Measurements from ENCODE around the gene ZNF71. TPM values are rescaled to one million over a fixed set of nuclear protein-coding genes. Genes with fewer than 3 reads are reported as not detected.

The ZNF71 gene
- total RNA-seq, 1 donor from 2014 or later, result 15.8 TPM

- H3K4me1 Mint-ChIP-seq (ENCODE audit: unreplicated experiment), result no peaks in the 10 kb centered on the region
Observed at GRCh38 chr19:56619121-56619520, 24.0 kb downstream of the ZNF71 start.

GRCh38 chr19:56622374-56622773, 27.3 kb downstream of the ZNF71 start:
- Mint-ChIP-seq H3K4me1 (ENCODE audit: unreplicated experiment) (no peaks in the 10 kb centered on the region), H3K9me3 (peaks cover 19% of the 10 kb centered on the region), H3K36me3 (peaks cover 61% of the 10 kb centered on the region), H3K27ac (no peak overlapping the region), H3K27me3 (no peaks in the 10 kb centered on the region), H3K4me3 (no peak overlapping the region)
- TF ChIP-seq CTCF (conservative IDR thresholded peaks at IDR 0.05), result no peak
- DNase-seq (ENCODE audit: extremely low spot score, unreplicated experiment), result no peak

More at GRCh38 chr19:56619121-56619520, 24.0 kb downstream of the ZNF71 start:
- Mint-ChIP-seq H3K4me3 (no peak overlapping the region), H3K27ac (no peak overlapping the region), H3K36me3 (peaks cover 82% of the 10 kb centered on the region), H3K27me3 (no peaks in the 10 kb centered on the region), H3K9me3 (peaks cover 38% of the 10 kb centered on the region)
- no peak for TF ChIP-seq CTCF (conservative IDR thresholded peaks at IDR 0.05)
- DNase-seq (ENCODE audit: extremely low spot score, unreplicated experiment), result no peak

- Mint-ChIP-seq H3K27me3 (no peaks in the 10 kb centered on the region), H3K27ac (no peak overlapping the region), H3K4me1 (ENCODE audit: unreplicated experiment) (no peaks in the 10 kb centered on the region), H3K4me3 (no peak overlapping the region), H3K36me3 (peaks cover 54% of the 10 kb centered on the region), H3K9me3 (peaks cover 15% of the 10 kb centered on the region)
- no peak for TF ChIP-seq CTCF (conservative IDR thresholded peaks at IDR 0.05)
- no peak for DNase-seq (ENCODE audit: extremely low spot score, unreplicated experiment)
Observed at GRCh38 chr19:56623006-56623405, 27.9 kb downstream of the ZNF71 start.

- Mint-ChIP-seq H3K27me3 (no peaks in the 10 kb centered on the region), H3K4me3 (no peak overlapping the region), H3K27ac (no peak overlapping the region), H3K9me3 (peaks cover 17% of the 10 kb centered on the region), H3K36me3 (peaks cover 44% of the 10 kb centered on the region), H3K4me1 (ENCODE audit: unreplicated experiment) (no peaks in the 10 kb centered on the region)
- no peak for DNase-seq (ENCODE audit: extremely low spot score, unreplicated experiment)
- no peak for TF ChIP-seq CTCF (conservative IDR thresholded peaks at IDR 0.05)
Observed at GRCh38 chr19:56625708-56626107, 30.6 kb downstream of the ZNF71 start.

GRCh38 chr19:56633021-56633420, 37.9 kb downstream of the ZNF71 start:
- Mint-ChIP-seq H3K4me3 (no peak overlapping the region), H3K36me3 (peaks cover 5% of the 10 kb centered on the region), H3K9me3 (peaks cover 22% of the 10 kb centered on the region), H3K27ac (no peak overlapping the region), H3K27me3 (no peaks in the 10 kb centered on the region), H3K4me1 (ENCODE audit: unreplicated experiment) (no peaks in the 10 kb centered on the region)
- TF ChIP-seq CTCF (conservative IDR thresholded peaks at IDR 0.05), result no peak
- DNase-seq (ENCODE audit: extremely low spot score, unreplicated experiment), result no peak

Measured in type B pancreatic cell (in vitro differentiated cells).